ENCODE results near the gene SLC16A4.
"Not testable (repeated sequence)": the region's sequence is repeated elsewhere in the genome, so short reads cannot be mapped to it uniquely, and the experiment has no call there.

The SLC16A4 gene

DNA sequence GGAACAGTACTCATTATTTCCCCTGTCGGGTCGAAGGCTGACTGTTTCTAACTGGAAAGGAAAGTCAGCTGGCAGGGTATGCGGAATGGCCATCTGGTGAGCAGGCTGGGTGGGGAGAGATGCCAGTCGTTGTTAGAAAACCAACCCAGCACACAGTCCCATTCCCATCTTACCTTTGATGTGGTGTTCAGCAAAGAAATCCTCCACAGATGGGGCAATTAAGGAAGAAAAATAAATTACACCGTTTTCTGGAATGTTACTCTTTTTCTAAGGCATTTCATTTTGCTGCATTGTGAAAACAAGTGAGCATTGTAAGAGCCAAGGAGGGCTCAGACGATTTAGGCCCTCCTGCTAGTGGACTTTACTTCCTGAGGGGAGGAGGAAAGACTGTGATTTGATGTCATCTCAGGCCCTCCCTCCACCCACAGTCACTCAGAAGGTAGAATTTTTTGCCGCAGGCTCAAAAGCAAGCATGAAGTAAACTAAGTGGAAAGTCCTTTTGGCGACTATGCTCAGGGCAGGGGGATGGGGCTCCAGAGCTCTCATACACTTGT, at the start of gene SLC16A4:
SLC16A4 (minus strand) TSS at position 335 of the 554 bp plus-strand sequence. CDS start 1,703 bp downstream, outside the sequence.
- DNase-seq: no peak

DNA sequence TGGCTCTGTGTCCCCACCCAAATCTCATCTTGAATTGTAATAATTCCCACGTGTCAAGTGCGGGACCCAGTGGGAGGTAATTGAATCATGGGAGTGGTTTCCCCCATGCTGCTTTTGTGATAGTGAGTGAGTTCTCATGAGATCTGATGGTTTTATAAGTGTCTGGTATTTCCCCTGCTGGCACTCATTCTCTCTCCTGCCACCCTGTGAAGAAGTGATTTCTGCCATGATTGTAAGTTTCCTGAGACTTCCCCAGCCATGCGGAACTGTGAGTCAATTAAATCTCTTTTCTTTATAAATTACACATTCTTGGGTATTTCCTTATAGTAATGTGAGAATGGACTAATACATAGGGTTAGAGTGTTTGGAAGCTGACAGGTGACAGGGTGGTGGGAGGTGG, 49.0 kb upstream of the SLC16A4 start:
- DNase-seq: not testable (repeated sequence)

DNA sequence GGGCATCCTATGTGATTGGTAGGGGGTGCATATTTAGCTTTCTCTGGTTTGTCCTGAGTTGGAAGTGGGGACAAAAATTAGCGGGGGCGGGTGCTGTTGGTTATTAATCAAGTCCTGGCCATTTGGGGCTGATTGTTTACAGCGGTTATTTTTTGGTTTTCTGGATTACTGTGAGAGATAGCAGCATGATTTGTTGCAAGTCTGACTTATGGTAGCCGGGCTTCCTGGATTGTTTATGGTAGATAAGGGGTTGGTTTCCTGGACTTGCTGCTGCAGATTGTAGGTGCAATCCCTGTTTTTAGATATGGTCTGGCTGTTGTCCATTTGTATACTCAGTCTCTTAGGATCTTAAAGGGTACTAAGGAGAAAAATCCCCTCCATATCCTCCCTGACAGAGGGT, 48.1 kb upstream of the SLC16A4 start:
- DNase-seq: no peak

- not testable (repeated sequence) for DNase-seq
Measured at GRCh38 chr1:110437645-110438299, 46.9 kb upstream of the SLC16A4 start.

GRCh38 chr1:110436635-110437034, 45.8 kb upstream of the SLC16A4 start:
- no peak for DNase-seq

- DNase-seq: no peak
Measured at GRCh38 chr1:110434946-110435345, 44.1 kb upstream of the SLC16A4 start.

- no peak for DNase-seq
Measured at GRCh38 chr1:110433803-110434202, 43.0 kb upstream of the SLC16A4 start.

GRCh38 chr1:110433213-110433612, 42.4 kb upstream of the SLC16A4 start:
- no peak for DNase-seq

- DNase-seq: no peak
Measured at GRCh38 chr1:110430901-110431300, 40.1 kb upstream of the SLC16A4 start.

DNA sequence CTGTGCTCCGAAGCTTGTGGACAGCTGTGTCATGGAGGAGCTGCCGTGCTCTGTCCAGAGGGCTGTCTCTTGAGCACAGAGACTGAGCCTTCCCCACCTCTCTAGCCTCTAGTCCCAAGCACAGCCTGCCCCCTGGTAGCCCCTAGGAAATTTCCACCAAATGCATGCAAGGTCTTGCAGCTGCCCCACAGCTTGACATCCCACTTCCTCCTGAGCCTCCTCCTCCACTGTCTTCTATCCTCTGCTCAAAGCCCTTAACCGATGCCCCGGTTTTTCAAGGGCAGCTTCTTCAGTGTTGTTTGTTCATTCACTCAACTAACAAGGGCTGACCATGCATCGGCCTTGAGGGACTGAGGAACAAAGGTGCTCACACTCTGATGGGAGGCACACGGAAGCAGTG, 39.5 kb upstream of the SLC16A4 start:
- no peak for DNase-seq

- no peak for DNase-seq
Measured at GRCh38 chr1:110428946-110429345, 38.1 kb upstream of the SLC16A4 start.

GRCh38 chr1:110426854-110427253, 36.0 kb upstream of the SLC16A4 start:
- DNase-seq: no peak

- DNase-seq: no peak
Measured at GRCh38 chr1:110425612-110426152, 34.9 kb upstream of the SLC16A4 start.

GRCh38 chr1:110424699-110425611, 34.1 kb upstream of the SLC16A4 start:
- no peak for DNase-seq

GRCh38 chr1:110420874-110421793, 30.3 kb upstream of the SLC16A4 start:
- DNase-seq: peak; percentile 7

DNA sequence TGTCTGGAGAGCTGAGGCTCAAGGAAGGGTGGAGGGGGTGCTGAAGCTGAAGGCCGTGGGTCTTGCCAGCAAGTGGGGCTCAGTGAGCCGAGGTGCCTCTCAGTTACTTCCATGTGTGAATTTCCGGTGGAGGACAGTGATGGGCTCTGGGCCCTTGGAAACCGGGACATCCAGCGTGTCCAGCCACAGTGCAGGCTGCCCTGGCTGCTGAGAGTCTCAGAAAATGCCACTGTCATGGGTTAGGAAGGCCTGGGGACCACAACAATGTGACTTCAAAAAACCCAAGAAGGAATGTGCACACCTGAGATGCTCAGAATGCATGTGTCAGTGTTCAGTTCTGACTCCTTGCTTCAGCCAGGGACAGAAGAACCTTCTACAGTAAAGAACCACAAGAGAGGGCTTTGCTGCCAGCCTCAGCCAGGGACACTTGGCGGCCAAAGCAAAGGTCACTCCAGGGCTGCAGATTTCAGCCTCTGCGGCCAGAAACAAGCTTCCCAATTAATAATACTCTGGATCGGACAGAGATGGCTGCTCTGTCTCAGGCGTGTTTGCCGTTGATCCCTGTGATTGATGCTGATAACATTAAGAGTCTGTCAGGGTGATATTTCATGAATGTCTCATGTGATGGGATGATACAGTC, 29.3 kb upstream of the SLC16A4 start:
- DNase-seq: no peak

DNA sequence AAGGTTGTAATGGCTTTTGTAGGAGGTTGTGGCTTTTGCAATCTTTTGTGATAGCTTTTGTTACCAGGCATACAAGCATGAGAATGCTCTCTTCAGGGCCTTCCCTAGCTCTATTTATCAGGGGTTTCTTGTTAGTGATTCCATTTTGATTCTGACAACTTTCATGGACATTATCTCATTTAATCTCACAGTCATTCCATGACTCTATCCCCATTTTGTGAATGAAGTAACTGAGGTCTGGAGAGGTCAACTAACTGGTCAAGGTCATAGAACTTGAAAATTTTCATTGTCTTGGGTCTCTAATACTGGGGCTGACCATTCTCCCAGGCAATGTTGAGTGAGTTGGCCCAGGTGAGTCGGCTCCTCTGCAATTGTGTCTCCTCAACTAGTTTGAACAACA, 27.9 kb upstream of the SLC16A4 start:
- DNase-seq: no peak

DNA sequence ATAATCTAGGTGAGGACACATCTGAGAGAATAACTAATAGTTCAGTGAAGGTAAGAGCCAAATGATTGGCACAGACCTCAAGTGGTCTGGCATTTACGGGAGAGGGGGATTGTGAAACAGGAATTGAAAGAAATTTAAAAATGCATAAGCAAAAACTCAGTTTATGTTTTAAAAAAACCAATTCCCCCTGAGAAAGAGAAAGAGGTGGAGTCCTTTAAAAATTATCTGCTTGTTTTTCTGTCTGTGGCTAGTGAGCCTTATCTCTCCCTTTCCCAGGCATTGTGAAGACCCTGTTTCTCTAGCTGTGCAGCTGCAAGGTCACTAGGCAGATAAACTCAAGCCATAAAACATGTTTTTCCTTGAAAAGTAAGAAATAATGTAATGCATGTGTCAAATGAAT, 22.2 kb upstream of the SLC16A4 start:
- not testable (repeated sequence) for DNase-seq

GRCh38 chr1:110412576-110412975, 21.8 kb upstream of the SLC16A4 start:
- peak; percentile 72 for DNase-seq

DNA sequence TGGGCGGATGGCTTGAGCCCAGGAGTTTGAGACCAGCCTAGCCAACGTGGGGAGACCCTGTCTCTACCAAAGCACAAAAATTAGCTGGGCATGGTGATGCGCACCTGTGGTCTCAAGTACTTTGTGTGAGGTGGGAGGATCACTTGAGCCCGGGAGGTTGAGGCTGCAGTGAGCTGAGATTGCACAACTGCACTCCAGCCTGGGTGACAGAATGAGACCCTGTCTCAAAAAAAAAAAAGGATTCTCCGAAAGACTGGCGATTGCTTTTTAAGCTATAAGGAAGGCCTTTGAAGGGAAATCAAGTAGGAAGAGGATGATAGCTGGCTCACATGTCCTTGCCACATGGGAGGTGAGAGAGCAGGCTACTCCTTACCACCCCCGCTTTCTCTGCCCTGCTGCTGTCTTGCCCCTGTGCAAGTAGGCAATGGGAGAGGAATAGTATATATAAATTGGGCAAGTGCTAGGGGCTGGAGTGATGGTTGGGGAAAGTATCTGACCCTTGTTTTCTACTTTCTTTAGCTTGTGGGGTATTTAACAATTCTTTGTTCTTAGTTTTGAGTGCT, 20.4 kb upstream of the SLC16A4 start:
- DNase-seq: no peak

- DNase-seq: no peak
Measured at GRCh38 chr1:110409316-110409715, 18.5 kb upstream of the SLC16A4 start.

DNA sequence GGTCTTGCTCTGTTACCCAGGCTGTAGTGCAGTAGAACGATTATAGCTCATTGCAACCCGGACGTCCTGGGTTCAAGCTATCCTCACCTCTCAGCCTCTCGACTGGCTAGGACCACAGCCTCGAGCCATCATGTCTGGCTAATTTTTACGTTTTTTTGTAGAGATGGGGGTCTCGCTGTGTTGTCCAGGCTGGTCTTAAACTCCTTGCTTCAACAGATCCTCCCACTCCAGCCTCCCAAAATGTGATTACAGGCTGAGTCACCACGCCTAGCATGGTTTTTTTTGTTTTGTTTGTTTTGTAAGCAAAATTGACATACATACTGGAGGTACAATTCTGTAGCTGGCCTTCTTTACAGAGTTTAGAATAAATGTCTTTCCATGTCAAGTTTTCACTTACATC, 17.7 kb upstream of the SLC16A4 start:
- DNase-seq: no peak

Measured in CD4-positive, alpha-beta T cell treated with Interleukin-17A for 4 hours (primary cell).